Astrocyte of the spinal cord (primary cell): Measurements from ENCODE around the gene ATP23.

Experiments used
- DNase-seq: peaks from one replicate; pipeline ENCODE4 v3.0.0; 2011; ENCODE audit warnings: low read depth, low spot score
- H3K4me3 ChIP-seq: 2 replicates; pipeline ENCODE4 v1.5.1; 2011; ENCODE audit warnings: low read depth, mild to moderate bottlenecking, low read length, moderate library complexity
- CTCF ChIP-seq: IDR thresholded peaks from 2 replicates; pipeline ENCODE4 v1.5.1; 2012; ENCODE audit warnings: low read depth, mild to moderate bottlenecking, low read length, inconsistent platforms
- in situ Hi-C: cut with HindIII; loops from 2 replicates; pipeline ENCODE4 v1.10.0; 2017; ENCODE audit warnings: low sequenced_read_pairs

The ATP23 gene

GRCh38 chr12:57909056-57909455, 32.3 kb upstream of the ATP23 start:
- H3K4me3 ChIP-seq = no peak overlapping the region
- TF ChIP-seq CTCF = no peak
- DNase-seq = no peak
- in situ Hi-C loops = no loop called here

GRCh38 chr12:57909611-57910010, 31.8 kb upstream of the ATP23 start:
- in situ Hi-C loops = no loop called here
- TF ChIP-seq CTCF = no peak
- no peak for DNase-seq
- H3K4me3 ChIP-seq = no peak overlapping the region

- no peak overlapping the region for H3K4me3 ChIP-seq
- in situ Hi-C loops = no loop called here
- DNase-seq = no peak
- TF ChIP-seq CTCF = no peak
Measured at GRCh38 chr12:57918147-57918546, 23.2 kb upstream of the ATP23 start.

- in situ Hi-C loops = no loop called here
- no peak for DNase-seq
- no peak overlapping the region for H3K4me3 ChIP-seq
- TF ChIP-seq CTCF = no peak
Measured at GRCh38 chr12:57927086-57927485, 14.3 kb upstream of the ATP23 start.

GRCh38 chr12:57929092-57929830, 12.1 kb upstream of the ATP23 start:
- no peak overlapping the region for H3K4me3 ChIP-seq
- in situ Hi-C loops = no loop called here
- DNase-seq = no peak
- no peak for TF ChIP-seq CTCF

GRCh38 chr12:57934819-57935218, 6.5 kb upstream of the ATP23 start:
- no peak for DNase-seq
- TF ChIP-seq CTCF = no peak
- H3K4me3 ChIP-seq = no peak overlapping the region
- in situ Hi-C loops = no loop called here
